Fibroblast of skin of back (primary cell): ENCODE data around the gene MTG2.
A peak's percentile ranks its signal among the peaks of the same experiment; 100 is the strongest.

Experiments used
- DNase-seq: peaks from one replicate; pipeline ENCODE4 v3.0.0-alpha.2; 2013

MTG2 gene

GRCh38 chr20:62208061-62208794 lies 25.4 kb downstream of the MTG2 start:
- no peak for DNase-seq

DNA sequence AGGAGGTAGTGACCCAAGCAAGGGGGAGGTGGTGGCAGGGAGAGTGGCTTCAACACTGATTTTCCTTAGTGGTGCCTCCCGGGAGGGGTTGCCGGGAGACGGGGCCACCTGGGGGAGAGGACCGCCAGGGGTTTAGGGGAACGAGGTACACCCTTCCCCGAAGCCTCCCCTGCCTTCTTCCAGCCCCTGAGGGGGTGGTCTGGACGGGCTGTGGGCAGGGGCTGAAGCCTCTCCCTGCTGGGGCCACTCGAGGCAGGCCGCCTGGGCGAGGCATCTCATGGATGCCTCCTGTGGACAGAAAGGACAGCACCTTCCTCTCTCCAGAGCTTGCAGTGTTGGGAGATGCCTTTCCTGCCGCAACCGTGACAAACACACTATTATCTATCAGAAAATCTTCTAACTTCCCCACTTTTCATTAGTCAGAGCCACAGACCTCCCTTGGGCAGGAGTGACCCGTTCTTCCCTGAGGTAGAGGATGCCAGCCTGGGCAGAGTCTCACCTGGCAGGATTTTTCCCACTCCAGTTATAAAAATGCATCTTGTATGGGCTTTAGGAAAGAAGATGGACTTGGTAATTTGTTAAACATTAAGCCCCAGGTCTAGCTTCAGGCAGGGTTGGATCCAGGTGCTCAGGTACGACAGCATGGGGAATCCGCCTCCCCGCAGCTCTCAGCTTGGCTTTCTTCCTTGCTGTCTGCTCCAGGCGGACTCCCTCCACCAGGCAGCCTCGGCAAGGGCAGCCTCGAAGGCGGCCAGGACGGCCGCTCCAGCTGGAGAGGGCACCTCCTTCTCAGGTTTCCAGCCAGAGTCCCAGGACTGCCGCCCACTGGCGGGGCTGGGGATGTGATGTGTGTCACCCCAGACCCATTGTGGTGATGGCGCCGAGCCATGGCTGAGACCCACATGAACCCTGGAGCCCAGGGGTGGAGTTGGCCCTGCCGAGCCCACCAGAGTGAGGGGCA lies 26.2 kb downstream of the MTG2 start:
- no peak for DNase-seq

DNA sequence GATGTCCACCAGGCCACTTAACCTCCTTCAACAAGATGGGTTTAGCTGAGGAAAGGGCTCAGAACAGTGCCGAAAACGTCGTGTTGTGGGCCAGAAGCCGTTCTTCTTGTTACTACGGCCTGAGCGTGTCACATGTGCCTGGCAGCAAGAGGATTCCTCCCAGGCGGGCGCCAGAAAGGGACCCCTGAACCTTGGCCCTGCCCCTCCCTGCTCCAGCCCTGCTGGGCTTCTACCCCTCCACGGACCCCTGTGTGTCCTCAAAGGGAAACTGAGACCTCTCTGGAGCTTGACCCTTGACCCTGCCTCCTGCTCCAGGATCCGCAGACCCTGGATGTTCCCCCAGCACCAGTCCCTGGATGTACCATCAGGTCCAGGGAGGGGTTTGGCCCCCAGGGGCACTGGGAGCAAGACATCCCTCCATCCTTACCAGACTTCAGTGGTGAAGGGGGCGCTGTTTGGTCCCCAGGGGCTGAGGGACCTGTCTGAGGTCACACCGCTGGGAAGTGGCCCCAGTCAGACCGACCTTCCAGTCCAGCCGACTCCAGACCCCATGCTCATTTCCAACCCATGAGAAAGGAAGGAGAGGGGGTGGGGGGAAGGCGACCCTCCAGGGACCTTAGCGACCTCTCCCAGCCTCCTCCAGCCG lies 27.1 kb downstream of the MTG2 start:
- no peak for DNase-seq

DNA sequence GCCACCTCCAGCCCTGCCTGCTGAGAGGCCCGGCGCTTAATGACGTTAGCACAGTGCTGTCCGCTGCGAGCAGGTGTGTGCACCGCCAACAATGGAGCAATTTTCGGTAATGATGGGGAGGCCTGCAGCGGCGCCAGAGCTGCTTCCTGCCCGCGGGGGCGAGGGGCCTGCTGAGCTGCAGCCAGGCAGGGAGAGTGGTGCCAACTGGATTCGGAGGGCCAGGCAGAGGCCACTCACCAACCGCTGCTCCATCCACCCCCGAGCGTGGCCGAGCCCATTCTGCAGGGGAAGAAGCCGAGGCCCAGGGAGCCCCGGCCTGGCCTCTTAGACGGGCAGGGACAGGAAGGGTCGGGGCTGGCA lies 27.6 kb downstream of the MTG2 start:
- DNase-seq, result no peak

- no peak for DNase-seq
These were observed 28.4 kb downstream of the MTG2 start for GRCh38 chr20:62211216-62211615.

- DNase-seq, result no peak
These were observed 29.0 kb downstream of the MTG2 start for GRCh38 chr20:62211769-62212288.

DNA sequence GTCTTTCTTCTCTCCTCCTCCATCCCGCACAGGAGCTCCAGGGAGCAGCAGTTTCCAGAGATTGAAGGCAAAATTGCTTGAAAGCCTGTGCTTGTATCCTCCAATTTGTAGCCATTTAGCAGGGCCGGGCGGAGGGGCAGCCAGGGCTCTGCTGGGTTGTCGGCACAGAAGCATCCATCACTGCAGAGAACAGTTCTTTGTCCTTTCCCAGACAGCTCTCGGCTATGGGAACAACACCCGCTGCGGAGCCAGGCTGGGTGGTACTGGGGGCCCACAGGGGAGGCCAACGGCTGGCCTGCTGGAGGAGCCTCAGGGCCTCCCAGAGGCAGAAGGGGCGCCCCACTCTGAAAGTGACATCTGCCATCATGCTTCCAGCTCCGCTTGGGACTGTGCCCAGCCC lies 29.5 kb downstream of the MTG2 start:
- DNase-seq, result no peak

DNA sequence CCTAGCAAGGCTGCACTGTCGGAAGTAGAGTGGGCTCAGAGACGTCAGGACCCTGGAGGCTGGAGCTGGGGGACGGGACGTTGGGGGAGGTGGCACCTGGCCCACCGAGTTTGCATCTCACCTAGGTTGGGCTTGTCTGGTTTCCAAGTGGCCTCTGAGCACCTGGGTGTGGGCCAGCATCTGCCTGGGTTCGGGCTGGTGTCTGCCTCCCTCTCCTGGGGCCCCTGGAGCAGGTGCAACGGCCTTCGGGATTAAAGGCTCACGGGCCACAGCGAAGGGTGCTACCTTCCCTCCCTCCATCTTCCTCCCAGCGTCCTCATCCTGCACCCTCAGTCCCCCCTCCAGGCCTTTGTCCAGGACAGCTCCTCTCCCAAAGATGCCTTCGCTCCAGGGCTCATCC lies 31.2 kb downstream of the MTG2 start:
- DNase-seq, result no peak

DNA sequence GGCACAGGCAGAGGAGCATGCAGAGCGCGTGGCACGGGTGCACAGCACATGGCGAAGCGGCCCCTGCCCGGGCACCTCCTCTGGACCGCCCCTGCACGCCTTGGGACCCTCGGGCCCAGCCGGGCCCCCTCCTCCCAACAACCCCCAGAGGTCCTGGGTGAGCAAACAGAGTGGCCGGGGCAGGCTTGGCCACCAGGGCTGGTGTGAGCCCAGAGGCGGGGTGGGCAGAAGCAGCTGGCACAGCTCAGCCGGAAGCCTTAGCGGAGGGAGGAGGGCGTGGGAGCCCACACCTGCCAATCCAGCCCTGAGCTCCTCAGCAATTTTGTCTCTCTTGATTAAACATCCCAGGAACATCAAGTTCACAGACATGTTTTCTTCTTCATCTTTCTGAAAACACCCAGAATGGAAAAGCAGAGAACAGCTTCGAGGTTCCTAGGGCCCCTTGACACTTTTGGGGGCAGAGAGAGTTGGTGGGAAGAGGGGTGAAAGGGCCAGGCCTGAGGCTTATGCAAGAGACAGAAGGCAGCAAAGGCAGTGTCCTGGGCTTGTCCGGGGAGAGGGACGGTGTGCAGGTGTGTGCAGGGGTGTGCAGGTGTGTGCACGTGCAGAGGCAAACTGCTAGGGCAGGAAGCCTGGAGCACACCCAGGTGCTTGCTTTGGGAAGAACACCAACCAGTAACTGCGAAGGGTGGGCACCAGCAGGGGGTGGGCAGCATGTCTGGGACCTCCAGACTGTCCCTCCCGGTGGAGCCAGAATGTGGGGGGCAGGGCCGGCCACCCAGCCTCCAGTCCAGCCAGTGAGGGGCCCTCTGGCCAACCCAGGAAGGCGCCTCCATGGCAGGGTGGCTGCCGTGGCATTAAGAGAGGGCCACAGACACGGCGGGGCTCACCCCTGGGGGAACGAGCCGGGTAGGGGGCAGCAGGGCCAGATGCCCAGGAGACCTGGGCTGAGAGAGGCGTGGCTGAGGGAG lies 32.5 kb downstream of the MTG2 start:
- no peak for DNase-seq

GRCh38 chr20:62215991-62216635 lies 33.3 kb downstream of the MTG2 start:
- DNase-seq, result no peak

DNA sequence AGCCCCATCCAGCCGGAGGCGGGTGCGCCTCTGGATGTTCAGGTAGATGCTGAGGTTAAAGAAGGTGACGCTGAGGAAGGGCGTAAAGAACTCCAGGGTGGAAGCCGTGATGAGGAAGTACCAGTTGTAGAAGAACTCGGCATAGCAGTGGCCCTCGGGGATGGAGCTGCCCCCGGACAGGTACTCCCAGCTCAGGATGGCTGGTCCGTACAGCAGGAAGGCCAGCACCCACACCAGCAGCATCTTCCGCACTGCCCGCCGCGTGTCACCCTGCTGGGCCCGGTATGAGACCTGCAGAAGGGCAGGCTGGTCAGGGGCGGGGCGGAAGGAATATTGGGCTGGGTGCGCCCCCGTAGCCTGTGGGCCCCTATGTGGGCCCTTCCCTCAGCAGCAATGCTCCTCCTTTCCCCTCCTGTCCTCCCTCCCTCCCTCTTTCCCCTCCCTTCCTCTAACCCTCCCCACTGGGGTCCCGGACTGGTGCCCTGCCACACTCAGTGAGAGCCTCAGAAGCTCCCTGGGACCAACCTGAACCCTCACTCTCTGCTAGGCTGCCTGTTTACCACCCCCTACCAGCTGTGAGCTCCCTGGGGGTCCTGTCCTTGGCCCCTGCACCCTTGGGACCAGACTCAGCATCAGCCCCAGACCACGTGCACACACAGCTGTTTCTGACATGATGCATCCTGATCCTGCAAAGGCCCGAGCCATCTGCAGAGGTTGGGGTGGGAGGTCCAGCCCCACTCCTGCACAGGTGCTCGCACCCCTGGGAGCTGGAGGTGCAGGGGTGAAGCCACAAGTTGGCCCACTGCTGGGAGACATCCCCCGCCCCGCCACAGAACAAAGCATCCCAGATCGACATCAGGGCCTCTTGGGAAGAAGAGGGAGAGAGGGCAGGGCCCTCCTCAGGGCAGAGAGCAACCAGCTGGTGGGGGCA lies 34.1 kb downstream of the MTG2 start:
- no peak for DNase-seq

GRCh38 chr20:62217913-62218773 lies 35.3 kb downstream of the MTG2 start:
- DNase-seq, result no peak

- DNase-seq, result no peak
These were observed 36.5 kb downstream of the MTG2 start for GRCh38 chr20:62219101-62219991.

DNA sequence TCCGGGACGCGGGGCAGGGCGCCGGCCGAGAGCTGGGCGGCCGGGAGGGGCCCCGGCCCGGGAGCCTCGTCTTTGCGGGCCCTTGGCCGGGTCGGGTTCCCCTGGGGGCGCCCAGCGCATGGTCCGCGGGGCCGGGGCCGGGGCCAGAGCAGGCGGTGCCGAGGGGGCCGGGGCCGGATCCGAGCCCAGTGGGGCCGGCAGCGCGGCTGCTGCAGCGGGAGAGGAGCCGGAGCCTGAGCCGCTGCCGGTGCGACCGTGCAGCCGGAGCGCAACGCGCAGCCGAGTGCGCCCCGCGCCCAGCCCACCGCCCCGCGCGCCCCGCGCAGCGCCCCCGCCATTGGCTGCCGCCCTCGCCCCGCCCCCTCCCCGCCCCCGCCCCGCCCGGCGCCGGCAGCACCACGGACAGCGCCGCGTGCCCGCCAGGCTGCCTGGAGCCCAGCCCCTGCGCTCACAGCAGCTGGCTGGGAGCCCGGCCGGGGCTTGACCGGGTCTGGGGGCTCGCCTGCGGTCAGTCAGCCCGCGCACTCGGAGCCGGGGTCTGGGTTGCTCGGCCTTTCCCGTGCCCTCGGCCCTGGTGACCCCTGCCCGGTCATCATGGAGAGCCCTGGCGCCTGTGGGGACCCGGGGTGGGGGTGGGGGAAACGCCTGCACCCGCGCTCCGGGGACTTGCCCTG lies 37.3 kb downstream of the MTG2 start, which contains the start of gene HRH3:
Gene HRH3 (minus strand): TSS at position 287 of the 674 bp plus-strand sequence. CDS start 308 bp downstream, outside the sequence.
- peak; percentile 27 for DNase-seq

GRCh38 chr20:62220666-62221568 lies 38.1 kb downstream of the MTG2 start:
- no peak for DNase-seq

DNA sequence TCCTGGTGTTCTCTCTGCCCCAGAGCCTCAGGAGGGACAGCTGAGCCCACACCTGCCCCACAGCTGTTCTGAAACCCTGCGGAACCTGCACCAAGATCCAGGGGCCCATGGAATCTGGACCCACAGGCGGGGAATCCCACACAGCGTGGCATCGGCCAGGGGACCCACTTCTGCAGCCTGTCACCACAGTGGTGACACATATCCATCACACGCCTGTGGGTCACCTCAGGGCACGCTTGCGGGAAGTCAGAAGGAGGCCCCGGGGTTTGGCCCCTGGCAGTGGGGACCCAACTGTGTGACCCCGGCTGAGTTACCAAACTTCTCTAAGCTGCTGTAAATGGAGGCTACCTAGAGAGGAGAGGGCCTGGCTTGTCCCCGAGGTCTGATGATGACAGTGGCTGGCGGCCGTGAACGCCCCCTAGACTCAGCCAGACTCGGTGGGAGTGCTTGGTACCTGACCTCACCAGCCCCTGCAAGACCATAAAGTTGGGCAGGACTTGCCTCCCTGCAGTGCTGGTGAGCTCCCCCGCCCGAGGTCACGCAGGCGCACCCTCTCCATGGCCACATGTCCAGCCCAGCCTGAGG lies 39.5 kb downstream of the MTG2 start:
- DNase-seq, result no peak
